Measurements from ENCODE around the gene RRP36.

Gene RRP36

DNA sequence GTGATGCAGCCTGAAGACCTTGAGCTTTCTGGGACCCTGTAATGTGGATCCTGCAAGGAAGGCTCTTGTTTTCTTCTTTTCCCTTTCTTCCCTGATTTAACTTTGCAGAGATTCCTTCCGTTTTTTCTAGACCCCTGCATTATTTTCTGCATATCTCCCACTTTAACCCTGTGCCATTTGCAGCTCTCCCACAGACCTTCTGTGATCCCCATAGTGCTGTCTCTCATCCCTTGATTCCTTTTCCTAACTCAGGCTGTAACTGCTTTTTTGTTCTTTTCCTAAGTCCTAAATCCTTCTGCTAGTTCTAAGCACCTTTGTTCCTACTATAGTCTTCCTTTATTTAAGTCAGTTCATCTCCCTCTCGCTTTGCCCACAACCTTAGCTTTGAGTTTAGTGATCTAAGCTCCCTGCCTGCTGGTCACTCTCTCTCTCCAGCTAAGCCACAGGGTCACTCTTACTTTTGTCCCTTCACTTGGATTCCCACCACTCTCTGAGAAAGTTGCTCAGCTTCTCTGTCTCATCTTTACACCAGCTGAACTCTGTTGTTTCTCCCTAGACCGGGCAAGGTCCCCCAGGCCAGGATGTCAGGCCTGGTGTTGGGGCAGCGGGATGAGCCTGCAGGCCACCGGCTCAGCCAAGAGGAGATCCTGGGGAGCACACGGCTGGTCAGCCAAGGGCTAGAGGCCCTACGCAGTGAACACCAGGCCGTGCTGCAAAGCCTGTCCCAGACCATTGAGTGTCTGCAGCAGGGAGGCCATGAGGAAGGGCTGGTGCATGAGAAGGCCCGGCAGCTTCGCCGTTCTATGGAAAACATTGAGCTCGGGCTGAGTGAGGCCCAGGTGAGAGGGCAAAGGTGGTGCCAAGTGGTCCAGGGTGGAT, 39.6 kb downstream of the RRP36 start:
- DNase-seq (ENCODE audit: low read depth in 1 of 2, low spot score in 1 of 2), result no peak

DNA sequence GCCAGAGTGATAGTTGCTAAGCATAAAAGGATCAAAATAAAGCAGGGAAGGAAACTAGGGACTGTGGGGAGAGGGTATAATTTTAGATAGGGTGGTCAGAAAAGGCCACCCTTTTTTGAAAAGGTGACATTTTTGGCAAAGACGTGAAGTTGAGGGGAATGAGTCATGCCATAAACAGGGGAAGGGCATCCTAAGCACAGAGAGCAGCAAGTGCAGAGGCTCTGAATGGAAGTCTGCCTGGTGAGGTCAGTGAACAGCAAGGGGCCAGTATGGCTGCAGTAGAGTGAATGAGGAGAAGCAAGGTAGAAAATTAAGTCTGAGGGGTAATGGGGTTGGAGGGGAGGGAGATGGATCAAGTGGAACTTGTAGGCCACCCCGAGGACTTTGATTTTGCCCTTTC, 40.4 kb downstream of the RRP36 start:
- no peak for DNase-seq (ENCODE audit: low read depth in 1 of 2, low spot score in 1 of 2)

DNA sequence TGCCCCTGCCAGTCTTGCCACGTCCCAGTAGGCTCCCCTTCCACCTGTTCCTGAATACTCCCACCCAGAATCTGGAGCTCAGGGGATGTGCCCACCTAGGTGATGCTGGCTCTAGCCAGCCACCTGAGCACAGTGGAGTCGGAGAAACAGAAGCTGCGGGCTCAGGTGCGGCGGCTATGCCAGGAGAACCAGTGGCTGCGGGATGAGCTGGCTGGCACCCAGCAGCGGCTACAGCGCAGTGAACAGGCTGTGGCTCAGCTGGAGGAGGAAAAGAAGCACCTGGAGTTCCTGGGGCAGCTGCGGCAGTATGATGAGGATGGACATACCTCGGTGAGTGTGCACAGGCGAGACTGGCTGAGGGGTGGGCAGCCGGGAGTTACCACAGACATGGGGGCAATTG, 41.4 kb downstream of the RRP36 start:
- DNase-seq (ENCODE audit: low read depth in 1 of 2, low spot score in 1 of 2), result no peak

DNA sequence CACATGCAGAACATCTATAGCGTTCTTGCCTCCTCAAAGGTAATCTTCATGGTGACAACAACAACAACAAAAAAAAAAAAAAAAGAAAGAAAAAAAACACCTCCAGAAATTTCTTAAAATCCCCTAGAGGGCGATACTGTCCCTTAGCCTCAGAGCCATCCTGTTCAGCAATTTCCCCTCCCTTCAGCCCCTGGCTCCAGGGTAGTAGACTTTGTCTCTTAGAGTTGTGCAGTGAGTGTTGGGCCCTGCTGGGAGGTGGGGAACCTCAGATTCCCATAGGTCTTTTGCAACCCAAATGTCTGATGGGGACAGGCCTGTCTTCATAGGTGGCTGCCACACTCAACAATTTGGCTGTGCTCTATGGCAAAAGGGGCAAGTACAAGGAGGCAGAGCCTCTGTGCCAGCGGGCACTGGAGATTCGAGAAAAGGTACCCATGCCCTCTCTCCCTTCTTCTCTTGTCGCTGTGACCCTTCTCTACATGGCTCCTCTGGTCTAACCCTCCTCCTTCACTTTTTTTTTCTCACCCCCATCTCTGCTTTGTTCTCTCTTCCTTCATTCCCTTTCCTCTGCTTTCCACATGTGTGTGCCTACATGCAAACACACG, 48.7 kb downstream of the RRP36 start:
- no peak for DNase-seq (ENCODE audit: low read depth in 1 of 2, low spot score in 1 of 2)

DNA sequence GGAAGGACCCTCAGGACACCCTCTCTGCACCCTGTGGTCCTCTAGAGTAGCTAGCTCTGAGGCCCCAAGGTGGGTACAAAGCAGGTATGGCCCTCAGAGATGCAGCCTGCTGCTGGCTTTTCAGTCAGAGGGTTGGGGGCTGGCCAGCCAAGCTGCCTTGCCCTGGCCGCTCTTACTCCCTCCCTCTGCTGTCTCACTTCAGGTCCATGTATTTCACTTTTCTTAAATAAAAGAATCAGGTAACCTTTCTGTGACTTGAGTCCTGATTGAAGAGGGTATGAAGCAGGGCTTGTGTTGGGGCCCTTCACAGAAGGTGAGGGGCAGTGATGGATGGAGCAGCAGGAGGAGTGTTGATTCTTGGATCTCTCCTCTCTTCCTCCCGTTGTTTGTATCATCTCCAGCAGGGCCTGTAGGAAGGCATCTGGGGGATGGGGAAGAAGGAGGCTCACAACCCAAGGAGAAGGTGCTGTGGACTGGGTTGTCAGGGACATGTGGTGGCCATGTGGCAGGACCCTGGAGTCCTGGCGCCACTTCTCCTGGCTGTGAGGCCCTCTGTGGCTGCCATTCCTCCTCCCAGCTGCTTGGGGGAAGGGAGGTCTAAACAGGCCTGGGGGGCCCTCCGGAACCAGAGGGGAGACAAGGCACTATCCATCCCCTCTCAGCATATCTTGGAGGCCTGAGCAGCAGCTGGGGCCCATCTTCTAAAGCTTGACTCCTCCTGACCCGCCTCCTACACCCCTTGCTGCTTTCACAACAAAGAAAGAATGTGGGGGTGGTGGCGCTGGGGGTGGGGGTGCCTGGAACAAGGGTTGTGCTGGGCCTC, 53.6 kb downstream of the RRP36 start:
- no peak for DNase-seq (ENCODE audit: low read depth in 1 of 2, low spot score in 1 of 2)

DNA sequence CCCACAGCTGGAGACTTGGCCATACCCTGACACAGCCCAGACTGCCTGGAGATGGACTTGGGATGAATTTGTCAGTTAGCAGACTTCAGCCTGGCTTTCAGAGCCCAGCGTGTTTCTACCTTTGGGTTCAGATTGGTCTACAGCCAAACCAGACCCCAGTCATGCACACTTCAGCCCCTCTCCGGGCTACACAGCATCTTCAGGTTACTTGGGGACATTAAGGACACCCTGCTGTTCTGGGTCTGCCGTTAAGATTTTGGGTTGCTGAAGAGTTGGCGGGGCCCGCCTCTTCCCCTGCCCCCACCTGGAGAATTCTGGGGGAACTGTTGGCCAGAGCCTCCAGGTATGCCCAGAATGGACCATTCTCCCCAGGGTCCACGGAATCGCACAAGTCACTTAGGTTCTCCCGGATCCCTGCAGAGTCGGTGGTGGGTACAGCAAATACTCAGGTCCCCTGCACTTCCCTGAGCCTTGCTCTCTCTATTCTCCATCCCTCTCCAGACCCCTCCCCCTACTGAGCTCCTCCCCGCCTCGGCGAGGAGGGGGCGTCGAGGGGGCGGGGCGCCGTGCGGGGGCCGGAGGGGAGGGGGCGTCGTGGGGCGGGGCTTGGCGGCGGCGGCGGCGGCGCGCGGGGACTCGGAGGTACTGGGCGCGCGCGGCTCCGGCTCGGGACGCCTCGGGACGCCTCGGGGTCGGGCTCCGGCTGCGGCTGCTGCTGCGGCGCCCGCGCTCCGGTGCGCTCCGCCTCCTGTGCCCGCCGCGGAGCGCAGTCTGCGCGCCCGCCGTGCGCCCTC, 54.4 kb downstream of the RRP36 start, which contains the start of gene PTK7:
TSS of gene PTK7 (plus strand) at position 645 of the 794 bp plus-strand sequence. CDS start 175 bp downstream, outside the sequence.
- peak in 1 of 2 donors; percentile 28 for DNase-seq (ENCODE audit: low read depth in 1 of 2, low spot score in 1 of 2)

DNA sequence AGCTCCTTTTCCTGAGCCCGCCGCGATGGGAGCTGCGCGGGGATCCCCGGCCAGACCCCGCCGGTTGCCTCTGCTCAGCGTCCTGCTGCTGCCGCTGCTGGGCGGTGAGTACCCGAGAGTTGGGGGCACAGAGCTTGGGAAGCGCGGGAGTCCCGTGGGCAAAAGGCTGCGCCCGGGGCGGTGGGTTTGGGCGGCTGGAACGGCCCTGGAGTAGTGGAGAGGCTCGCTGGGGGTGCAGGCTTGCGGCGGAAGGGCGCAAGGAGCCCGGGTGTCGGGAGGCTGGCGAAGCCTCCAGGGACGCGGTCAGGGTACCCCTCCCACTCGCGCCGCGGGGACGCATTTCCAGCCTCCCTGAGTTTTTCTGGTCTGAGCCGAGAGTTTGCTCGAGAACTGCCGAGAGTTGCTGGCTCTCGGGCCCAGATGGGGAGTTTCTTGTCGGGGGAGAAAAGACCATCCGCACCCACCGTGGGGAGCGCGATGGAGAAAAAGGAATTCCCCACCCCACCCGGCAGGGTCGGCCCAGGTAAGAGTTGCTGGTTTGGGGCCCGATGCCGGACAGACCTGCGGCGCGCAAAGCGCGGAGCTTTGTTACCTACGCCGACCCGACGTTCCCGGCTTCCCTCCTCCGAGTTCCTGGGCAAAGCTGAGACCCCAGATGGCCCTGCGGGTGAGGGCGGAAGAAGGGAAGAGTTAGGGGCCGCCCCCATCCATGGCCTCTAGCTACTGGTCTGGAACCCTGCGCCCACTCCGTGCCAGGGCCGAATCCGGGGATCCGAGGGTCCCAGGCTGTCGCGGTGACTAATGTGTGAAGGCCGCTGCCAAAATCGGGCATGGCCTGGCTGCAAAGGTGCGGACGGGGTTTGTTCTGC, 55.3 kb downstream of the RRP36 start:
- no peak for DNase-seq (ENCODE audit: low read depth in 1 of 2, low spot score in 1 of 2)

DNA sequence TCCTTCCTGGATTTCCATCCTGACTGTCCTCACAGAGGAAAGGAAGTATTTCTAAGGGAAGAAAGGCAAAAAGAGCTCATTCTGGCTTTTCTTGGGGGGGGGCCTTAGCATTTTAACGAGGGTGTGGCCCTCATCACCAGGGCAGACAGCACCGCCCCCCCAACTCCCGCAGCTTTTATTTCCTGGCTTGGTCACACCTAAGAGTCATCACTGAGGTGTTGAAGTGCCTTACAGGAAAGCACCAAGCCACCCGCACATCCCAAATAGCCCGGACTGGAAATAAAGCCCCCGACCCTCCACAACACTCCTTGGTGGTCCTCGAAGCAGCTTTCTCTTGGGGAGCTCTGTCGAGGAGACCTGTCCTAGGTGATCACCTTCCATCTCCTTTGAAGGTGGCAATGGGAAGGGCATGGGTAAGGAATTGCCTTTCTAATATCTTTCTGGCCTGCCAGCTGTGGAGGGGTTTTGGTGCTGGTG, 55.9 kb downstream of the RRP36 start:
- no peak for DNase-seq (ENCODE audit: low read depth in 1 of 2, low spot score in 1 of 2)

DNA sequence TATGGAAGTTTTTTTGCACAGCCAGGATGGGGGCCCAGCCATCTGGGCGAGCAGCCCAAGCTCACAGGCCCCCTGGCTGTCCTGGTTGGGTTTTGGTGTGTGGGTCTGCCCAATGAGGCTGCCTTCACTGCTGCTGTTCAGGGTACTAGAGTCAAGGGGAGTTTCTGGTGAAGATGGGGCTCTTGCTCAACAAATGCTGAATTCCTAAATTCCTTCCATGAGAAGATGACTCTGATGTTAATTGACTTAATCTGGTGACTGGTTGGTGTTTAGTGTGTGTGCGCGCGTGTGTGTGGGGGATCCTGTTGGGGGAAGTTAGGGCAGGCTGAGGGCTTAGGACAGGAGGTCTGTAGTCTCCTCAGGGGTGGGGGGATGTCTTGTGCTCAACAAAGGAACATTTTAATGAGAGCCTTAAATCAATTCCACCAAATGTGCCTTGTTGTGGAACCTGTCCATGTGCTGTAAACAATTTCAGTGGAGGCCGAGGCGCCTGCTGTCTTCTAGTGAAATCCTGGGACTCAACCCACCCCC, 56.6 kb downstream of the RRP36 start:
- no peak for DNase-seq (ENCODE audit: low read depth in 1 of 2, low spot score in 1 of 2)

DNA sequence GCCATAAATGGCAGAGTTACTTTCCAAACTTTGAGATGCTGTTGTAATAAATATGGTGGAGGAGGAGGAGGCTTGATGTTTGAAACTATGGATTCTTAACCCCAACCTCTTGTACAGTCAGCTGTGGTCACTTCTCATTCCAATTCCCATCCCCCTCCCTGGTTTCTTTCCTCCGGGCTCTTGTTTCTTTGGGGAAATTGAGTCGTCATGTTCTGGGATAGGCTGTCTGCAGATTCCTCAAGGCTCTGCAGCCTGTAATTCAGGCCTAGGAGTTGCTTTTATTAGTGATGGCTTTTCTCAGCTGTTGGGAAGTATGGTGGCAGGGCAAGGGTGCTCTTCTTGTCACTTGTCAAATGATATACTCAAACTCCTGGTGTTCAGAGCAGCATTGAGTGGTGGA, 57.3 kb downstream of the RRP36 start:
- no peak for DNase-seq (ENCODE audit: low read depth in 1 of 2, low spot score in 1 of 2)
